Neuron (in vitro differentiated cells): Measurements from ENCODE around the gene TENM4.

Source experiments
- H2AFZ ChIP-seq: one replicate; pipeline ENCODE4 v1.6.1; 2013; ENCODE audit warnings: low read depth, mild to moderate bottlenecking, inconsistent platforms, low read length, moderate library complexity
- H3K27me3 ChIP-seq: one replicate; pipeline ENCODE4 v1.6.1; 2013; ENCODE audit warnings: low read length; ENCODE audit not compliant: insufficient read depth
- H3K36me3 ChIP-seq: one replicate; pipeline ENCODE4 v1.6.1; 2013; ENCODE audit warnings: low read length; ENCODE audit not compliant: insufficient read depth
- H3K4me1 ChIP-seq: one replicate; pipeline ENCODE4 v1.6.1; 2013; ENCODE audit warnings: low read length; ENCODE audit not compliant: insufficient read depth
- H3K4me3 ChIP-seq: 2 replicates; pipeline ENCODE4 v1.5.1; 2013; ENCODE audit warnings: mild to moderate bottlenecking, low read length, moderate library complexity
- H3K9me3 ChIP-seq: one replicate; pipeline ENCODE4 v1.6.1; 2013; ENCODE audit warnings: low read length

TENM4 gene

DNA sequence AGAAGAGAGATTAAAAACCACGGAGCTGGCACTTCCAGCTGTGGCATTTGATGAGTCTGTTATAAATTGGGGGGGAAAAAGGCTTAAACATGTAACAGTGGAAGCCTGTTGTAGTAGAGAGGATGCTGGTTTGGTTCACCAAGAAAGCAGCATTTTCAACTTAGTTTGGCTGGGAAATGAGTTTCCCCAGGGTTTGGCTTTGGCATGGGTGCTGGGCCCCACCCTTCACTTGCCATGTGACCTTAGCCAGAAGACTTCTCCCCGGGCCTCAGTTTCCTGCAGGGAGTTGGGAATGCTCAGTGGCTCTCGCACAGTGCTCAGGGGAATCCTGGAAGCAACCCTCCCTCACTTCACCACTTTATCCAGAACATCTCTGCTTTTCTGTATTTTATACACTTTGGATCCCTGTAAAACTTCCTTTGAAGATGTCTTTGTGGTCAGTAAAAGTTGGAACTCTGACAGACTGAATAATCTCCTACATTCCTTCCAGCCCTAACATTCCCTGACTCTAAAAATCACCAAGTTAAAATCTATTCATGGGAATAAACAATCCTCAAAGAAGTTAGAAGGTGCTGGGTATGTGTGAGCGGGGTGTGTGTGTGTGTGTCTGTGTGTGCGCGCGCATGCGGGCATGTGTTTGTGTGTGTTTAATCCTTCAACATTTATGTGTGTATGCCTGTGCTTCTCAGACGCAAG lies 166.0 kb downstream of the TENM4 start:
- Histone ChIP-seq H3K36me3 (no peaks in the 10 kb centered on the region), H3K4me1 (peaks cover 5% of the 10 kb centered on the region), H3K4me3 (no peak overlapping the region), H3K9me3 (no peaks in the 10 kb centered on the region), H3K27me3 (no peaks in the 10 kb centered on the region), H2AFZ (no peak overlapping the region)

DNA sequence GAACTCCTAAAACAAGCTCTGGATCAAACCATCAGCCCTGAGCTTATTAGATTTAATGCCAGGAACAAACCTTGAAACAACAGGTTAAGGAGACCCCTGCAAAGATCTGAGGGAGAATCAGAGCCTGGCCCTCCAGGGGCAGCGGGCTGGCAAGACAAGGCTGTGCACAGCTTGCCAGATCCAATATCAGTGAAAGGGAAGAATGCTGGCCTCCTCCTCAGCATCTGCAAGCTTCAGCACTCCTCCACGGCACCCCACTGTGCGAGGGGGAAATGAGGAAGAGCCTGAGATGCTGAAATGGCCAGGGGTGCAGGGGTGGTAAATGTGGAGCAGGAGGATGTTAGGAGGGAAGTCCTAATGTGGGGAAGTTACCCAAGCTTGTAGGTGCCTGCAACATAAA lies 167.0 kb downstream of the TENM4 start:
- no peaks in the 10 kb centered on the region for H3K27me3 ChIP-seq
- H2AFZ ChIP-seq, result no peak overlapping the region
- H3K36me3 ChIP-seq, result no peaks in the 10 kb centered on the region
- no peak overlapping the region for H3K4me3 ChIP-seq
- no peaks in the 10 kb centered on the region for H3K9me3 ChIP-seq
- H3K4me1 ChIP-seq, result peaks cover 10% of the 10 kb centered on the region

DNA sequence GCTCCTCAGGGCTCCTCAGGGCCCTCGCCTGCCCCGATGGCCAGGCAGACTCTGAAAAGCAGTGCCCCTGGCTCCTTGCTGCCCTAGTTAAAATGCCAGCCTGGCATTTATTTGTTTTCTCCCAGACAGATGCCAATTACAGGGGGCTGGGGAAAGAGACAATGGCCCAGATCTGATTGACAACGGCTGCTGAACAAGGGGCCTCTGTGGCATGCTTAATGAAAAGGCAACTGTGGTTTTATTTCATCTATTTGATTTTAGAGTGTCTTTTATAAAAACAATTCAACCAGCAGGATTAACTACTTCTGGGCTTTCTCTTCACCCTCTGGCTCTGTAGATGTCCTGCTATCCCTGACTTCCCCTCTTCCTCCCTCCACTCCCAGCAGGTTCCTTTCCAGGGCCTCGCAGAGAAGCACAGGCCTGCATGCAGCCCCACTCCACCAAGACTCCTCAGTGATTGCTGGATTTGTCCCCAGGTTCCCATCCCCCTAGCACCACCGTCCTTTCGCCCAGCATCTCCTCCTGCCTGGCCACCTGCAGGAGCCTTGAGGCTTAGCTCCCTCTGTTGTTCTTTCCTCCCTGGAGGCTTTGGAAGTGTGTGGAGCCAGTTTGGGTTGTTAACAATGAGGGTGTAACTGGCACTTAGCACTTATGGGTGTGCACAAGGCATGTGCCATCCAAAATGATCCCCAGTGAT lies 171.1 kb downstream of the TENM4 start:
- Histone ChIP-seq H3K9me3 (no peaks in the 10 kb centered on the region), H3K36me3 (no peaks in the 10 kb centered on the region), H3K27me3 (no peaks in the 10 kb centered on the region), H2AFZ (no peak overlapping the region), H3K4me1 (peaks cover 10% of the 10 kb centered on the region), H3K4me3 (no peak overlapping the region)

DNA sequence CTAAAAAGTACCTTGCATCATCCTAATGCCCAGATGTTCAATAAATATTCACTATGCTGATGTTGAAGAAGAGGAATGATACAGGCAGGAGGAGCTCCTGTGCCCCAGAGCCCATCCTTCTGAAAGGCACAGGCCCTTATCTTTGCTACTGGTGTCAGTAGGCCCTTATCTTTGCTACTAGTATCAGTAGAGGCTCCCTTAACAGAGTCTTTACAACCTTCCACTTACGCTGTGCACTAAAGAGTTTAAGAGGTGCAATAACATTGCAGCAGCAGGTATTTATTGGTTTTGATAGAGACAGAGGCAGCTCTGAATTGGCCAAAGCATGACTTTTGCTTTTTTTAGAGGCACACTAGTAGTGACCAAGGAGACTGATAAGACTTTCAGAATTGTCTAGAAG lies 174.4 kb downstream of the TENM4 start:
- Histone ChIP-seq H3K27me3 (no peaks in the 10 kb centered on the region), H2AFZ (no peak overlapping the region), H3K4me1 (peaks cover 15% of the 10 kb centered on the region), H3K36me3 (no peaks in the 10 kb centered on the region), H3K9me3 (no peaks in the 10 kb centered on the region), H3K4me3 (no peak overlapping the region)

DNA sequence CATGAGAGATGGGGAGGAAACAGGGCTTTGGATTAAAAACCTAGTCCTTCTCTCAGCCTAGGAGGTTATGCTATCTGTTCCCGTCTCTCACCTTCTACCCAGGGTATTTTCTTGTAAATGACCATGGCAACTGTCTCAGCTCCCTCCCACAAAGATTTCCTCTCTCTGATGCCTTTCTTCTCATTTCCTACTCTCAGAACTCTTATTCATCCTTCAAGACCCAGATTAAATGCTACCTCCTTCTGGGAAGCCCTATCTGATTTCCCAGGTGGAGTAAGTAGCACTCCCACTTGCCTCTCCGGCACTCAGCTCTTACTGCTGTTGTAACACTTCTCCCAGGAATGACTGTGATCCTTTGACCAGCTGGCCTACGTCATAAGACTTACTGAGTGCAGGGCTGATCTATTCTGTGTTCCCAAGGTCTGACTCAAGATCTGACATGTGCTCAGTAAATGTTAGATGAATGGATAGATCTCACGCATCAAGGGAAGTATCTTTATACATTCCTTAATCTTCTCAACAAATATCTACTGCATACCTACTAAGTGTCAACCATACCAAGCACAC lies 175.0 kb downstream of the TENM4 start:
- Histone ChIP-seq H2AFZ (no peak overlapping the region), H3K4me3 (no peak overlapping the region), H3K9me3 (no peaks in the 10 kb centered on the region), H3K4me1 (peaks cover 15% of the 10 kb centered on the region), H3K27me3 (no peaks in the 10 kb centered on the region), H3K36me3 (no peaks in the 10 kb centered on the region)

DNA sequence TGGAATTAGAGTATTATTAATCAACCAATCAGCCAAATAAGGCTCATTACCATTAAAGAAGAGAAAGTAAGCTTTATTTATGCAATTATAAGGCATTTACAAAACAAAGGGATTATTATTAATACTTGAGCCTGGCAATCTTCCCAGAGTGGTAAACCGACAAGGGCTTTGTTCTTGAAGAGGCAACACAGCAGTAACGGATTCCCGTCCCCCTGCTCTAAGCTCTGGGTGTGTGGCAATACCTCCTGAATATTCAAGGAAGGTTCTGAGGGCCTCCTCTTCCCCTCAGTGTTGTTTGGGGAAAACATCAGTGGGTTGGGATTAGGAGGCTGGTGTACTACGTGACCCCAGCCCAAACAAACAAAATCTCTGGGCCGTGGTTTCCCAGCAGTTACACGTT lies 176.5 kb downstream of the TENM4 start:
- no peak overlapping the region for H2AFZ ChIP-seq
- H3K4me3 ChIP-seq, result no peak overlapping the region
- H3K27me3 ChIP-seq, result no peaks in the 10 kb centered on the region
- H3K4me1 ChIP-seq, result peaks cover 6% of the 10 kb centered on the region
- no peaks in the 10 kb centered on the region for H3K36me3 ChIP-seq
- no peaks in the 10 kb centered on the region for H3K9me3 ChIP-seq

DNA sequence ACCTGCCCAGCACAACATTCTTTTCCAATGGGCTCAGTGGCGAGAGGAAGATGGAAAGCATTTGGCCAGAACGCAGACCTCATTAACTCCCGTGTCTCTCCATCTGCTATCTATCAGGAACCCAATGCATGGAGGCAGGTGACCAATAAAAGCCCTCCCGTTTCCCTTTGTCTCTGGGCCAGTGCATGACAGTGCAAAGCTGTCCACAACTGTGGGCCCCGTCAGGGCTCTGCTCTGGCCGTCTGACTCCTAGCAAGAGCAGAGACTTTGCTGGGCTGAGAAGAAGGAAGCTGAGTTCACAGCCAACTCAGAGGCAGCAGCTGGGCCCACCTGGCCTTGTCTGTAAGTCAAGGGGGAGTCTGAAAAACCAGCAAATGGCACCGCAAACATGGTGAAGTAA lies 177.8 kb downstream of the TENM4 start:
- no peak overlapping the region for H2AFZ ChIP-seq
- no peaks in the 10 kb centered on the region for H3K36me3 ChIP-seq
- H3K4me3 ChIP-seq, result no peak overlapping the region
- H3K9me3 ChIP-seq, result no peaks in the 10 kb centered on the region
- H3K4me1 ChIP-seq, result peaks cover 16% of the 10 kb centered on the region
- no peaks in the 10 kb centered on the region for H3K27me3 ChIP-seq

- no peak overlapping the region for H3K4me3 ChIP-seq
- H3K9me3 ChIP-seq, result no peaks in the 10 kb centered on the region
- H3K36me3 ChIP-seq, result no peaks in the 10 kb centered on the region
- H3K4me1 ChIP-seq, result peaks cover 16% of the 10 kb centered on the region
- no peaks in the 10 kb centered on the region for H3K27me3 ChIP-seq
- no peak overlapping the region for H2AFZ ChIP-seq
Measured at GRCh38 chr11:79262221-79262620, 178.6 kb downstream of the TENM4 start.

DNA sequence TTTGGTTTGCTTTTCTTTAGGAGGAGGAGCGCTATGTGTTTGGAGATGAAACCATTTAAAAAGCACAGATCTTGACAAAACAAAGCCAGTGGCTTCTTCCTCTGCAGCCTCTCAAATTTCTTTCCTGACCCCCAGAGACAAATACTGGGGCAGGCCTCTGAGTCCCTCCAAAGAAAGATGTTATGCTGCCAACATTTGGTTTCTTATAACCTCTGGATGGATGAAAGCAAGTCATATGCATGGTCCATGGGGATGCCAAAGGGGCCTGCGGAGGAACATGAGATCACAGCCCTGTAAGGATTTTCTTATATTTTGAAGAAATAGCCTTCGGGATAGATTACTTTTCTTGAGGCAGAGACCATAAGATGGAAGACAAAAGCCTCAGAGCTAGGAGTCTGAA lies 179.1 kb downstream of the TENM4 start:
- Histone ChIP-seq H3K9me3 (no peaks in the 10 kb centered on the region), H3K4me3 (no peak overlapping the region), H2AFZ (no peak overlapping the region), H3K27me3 (no peaks in the 10 kb centered on the region), H3K4me1 (peaks cover 16% of the 10 kb centered on the region), H3K36me3 (no peaks in the 10 kb centered on the region)

GRCh38 chr11:79259800-79260199 lies 181.0 kb downstream of the TENM4 start:
- Histone ChIP-seq H3K9me3 (no peaks in the 10 kb centered on the region), H2AFZ (no peak overlapping the region), H3K36me3 (no peaks in the 10 kb centered on the region), H3K4me1 (peaks cover 20% of the 10 kb centered on the region), H3K27me3 (no peaks in the 10 kb centered on the region), H3K4me3 (no peak overlapping the region)

DNA sequence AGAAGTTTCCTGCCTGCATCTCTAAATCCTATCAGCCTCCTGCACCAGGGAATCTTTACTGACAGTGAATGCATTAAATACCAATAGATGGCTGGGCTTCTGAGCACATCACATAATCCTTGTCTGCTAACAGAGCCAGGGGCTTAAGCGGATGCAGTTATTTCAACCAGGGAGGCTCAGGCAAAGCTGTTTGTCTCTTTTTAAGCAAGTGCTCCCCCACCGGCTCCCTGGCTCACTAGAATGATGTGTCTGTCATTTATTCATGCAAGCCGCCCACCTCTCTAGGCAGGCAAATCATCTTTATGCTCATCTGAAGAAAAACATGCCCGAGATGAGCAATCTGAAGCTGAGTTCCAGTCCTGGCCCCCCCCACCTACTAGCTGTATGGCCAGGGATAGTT lies 182.3 kb downstream of the TENM4 start:
- no peak overlapping the region for H2AFZ ChIP-seq

GRCh38 chr11:79255965-79256364 lies 184.9 kb downstream of the TENM4 start:
- no peaks in the 10 kb centered on the region for H3K27me3 ChIP-seq
- H3K9me3 ChIP-seq, result no peaks in the 10 kb centered on the region
- H3K36me3 ChIP-seq, result no peaks in the 10 kb centered on the region
- H2AFZ ChIP-seq, result no peak overlapping the region
- H3K4me1 ChIP-seq, result peaks cover 30% of the 10 kb centered on the region
- H3K4me3 ChIP-seq, result no peak overlapping the region

More for the DNA sequence above, 182.3 kb downstream of the TENM4 start:
- Histone ChIP-seq H3K4me1 (peaks cover 24% of the 10 kb centered on the region), H3K27me3 (no peaks in the 10 kb centered on the region), H3K4me3 (no peak overlapping the region), H3K9me3 (no peaks in the 10 kb centered on the region), H3K36me3 (no peaks in the 10 kb centered on the region)

GRCh38 chr11:79253280-79253679 lies 187.6 kb downstream of the TENM4 start:
- Histone ChIP-seq H3K27me3 (no peaks in the 10 kb centered on the region), H2AFZ (no peak overlapping the region), H3K9me3 (no peaks in the 10 kb centered on the region), H3K36me3 (no peaks in the 10 kb centered on the region), H3K4me1 (peaks cover 26% of the 10 kb centered on the region), H3K4me3 (no peak overlapping the region)
